DMS 273 (cell line): ENCODE measurements around the gene SSX4.
"Not testable (repeated sequence)": the region's sequence is repeated elsewhere in the genome, so short reads cannot be mapped to it uniquely, and the experiment has no call there.

ENCODE experiments used
- DNase-seq: peaks from one replicate; lab custom pipeline; 2025; ENCODE audit not compliant: unreplicated experiment; lab: John Stamatoyannopoulos, UW

SSX4 gene, protein sequence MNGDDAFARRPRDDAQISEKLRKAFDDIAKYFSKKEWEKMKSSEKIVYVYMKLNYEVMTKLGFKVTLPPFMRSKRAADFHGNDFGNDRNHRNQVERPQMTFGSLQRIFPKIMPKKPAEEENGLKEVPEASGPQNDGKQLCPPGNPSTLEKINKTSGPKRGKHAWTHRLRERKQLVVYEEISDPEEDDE

DNA sequence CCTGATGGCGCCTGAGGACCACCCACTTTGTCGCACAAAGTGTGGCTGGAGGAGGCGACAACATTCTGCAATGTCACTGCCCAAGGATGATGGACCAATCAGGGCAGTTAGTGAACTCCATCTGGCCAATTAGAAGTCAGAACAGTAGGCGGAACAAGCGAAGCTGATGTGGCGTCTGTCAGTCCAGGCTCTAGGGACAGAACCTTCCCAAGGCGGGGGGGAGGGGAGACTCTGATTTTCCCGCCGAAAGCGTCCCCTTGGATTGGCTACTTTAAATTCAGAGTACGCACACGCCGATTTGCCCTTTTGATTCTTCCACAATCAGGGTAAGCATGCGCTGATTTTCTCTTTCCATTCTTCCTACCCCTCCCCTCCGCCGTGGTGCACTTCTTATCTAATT lies at the start of gene SSX4:
SSX4 (plus strand) TSS at position 301 of the 400 bp plus-strand sequence. CDS start 515 bp downstream, outside the sequence.
- not testable (repeated sequence) for DNase-seq

DNA sequence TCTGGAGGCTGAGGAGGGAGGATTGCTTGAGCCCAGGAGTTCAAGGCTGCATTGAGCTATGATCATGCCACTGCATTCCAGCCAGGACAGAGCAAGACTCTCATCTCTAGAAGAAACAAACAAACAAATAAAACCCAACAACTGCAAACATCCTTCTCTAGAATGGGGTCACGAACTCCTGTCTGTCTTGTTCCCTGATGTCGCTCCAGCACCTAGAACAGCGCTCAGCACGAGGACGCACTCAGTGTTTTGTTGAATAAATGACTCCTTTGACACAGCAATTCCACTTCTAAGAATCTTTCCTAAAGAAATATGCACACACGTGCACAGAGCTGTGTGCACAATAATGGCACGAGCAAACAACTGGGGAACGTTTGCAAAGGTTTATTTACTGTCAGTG lies 37.3 kb upstream of the SSX4 start:
- not testable (repeated sequence) for DNase-seq

DNA sequence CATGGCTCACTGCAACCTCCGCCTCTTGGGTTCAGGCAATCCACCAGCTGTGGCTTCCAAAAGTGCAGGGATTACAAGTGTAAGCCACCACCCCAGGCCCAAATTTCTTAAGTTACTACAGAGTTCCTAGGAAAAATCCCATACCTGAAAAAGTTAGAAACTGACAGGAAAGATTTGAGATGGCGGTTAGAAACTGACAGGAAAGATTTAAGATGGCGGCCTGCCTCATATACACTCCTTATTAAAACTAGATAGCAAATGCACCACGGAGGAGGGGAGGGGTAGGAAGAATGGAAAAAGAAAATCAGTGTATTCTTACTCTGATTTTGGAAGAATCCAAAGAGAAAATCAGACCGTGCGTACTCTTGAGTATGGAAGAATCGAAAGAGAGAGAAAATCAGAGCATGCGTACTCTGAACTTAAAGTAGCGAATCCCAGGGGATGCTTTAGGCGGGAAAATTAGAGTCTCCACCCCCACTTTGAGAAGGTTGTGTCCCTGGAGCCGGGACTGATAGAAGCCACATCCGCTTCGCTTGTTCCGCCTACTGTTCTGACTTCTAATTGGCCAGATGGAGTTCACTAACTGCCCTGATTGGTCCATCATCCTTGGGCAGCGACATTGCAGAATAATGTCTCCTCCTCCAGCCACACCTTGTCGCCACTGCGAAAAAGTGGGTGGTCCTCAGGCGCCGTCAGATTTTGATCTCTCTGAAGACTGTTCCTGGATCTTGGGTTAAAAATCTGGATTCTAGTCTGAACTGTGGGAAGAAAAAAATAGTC lies 26.8 kb upstream of the SSX4 start, which contains the start of gene SSX3:
SSX3 (minus strand) TSS at position 389 of the 780 bp plus-strand sequence. CDS start 1,454 bp downstream, outside the sequence.
- not testable (repeated sequence) for DNase-seq

DNA sequence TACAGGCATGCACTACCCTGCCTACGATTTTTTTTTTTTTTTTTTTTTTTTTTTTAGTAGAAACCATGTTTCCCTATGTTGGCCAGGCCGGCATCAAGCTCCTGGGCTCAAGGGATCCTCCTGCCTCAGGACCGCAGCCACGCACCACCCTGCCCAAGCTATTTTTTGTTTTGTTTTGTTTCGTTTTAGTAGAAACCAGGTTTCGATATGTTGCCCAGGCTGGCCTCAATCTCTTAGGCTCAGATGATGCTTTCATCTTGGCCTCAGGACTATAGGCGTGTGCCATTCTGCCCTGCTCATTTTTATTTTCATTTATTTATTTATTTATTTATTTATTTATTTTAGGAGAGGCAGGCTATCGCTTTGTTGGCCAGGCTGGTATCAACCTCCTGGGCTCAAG lies 25.7 kb upstream of the SSX4 start:
- no peak for DNase-seq

DNA sequence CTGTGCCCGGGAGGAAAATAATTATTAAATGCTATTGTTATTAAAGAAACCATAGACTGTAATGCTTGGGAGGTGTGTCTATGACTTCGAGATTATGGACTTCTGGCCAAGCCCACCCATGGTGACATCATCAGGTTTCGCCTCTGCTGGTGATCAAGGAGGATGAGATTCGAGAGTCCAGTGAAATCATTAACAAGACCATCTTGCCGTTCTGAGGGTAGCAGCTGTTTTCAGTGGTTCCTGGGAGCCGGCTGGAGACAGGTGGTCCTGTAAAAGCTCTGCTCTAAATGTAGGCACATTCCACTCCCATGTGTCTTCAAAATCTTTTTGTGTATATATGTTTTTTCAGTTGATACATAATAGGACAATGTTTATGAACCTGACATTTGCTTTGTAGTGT lies 24.1 kb upstream of the SSX4 start:
- peak; percentile 21 for DNase-seq

DNA sequence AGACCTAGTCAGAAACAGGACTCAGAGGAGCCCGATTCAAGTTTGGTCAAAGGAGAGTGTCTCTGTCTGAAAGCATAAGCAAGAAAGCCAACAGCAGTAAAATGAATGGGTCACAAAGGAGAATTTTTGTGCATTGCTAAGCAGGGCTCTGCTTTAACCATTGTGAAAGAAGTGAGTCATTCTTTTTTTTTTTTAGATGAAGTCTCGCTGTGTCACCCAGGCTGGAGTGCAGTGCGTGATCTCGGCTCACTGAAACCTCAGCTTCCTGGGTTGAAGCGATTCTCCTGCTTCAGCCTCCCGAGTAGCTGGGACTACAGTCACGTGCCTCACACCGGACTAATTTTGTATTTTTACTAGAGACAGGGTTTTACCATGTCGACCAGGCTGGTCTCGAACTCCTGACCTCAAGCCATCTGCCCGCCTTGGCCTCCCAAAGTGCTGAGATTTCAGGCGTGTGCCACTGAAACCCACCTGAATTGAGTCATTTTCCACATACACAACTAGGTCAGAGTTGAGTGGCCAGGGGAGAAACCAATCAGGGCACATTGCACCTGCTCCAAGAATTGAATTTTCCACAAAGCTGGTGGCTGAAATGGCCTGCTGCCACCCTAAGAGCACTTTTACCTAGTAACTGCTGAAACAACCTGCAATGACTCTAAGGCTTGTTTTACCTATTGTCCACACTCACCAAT lies 15.5 kb upstream of the SSX4 start:
- DNase-seq, result not testable (repeated sequence)

GRCh38 chrX:48370408-48370807 lies 12.9 kb upstream of the SSX4 start:
- DNase-seq, result not testable (repeated sequence)

- DNase-seq, result not testable (repeated sequence)
Measured at GRCh38 chrX:48396931-48397330, 13.6 kb downstream of the SSX4 start.

DNA sequence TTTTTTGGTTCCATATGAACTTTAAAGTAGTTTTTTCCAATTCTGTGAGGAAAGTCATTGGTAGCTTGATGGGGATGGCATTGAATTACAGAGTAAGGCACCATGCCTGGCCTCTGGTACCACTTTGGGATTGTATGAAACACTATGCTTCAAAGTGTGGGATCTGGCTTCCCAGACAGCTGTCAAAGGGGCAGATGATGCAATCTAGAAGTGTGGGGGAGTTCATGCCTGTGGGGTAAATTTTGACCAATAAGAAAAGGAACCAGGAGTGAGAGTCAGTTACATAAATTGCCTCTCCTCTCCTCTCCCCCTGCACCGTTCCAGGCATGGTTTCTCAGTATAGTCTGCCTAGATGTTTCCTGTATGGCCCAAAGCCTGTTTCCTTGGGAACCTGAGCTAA lies 14.5 kb downstream of the SSX4 start:
- not testable (repeated sequence) for DNase-seq

- not testable (repeated sequence) for DNase-seq
Measured at GRCh38 chrX:48411860-48412259, 28.5 kb downstream of the SSX4 start, which contains the start of gene SSX4B. TSS of gene SSX4B (minus strand) at chrX:48411960. CDS start at chrX:48411372, 588 bp downstream.

DNA sequence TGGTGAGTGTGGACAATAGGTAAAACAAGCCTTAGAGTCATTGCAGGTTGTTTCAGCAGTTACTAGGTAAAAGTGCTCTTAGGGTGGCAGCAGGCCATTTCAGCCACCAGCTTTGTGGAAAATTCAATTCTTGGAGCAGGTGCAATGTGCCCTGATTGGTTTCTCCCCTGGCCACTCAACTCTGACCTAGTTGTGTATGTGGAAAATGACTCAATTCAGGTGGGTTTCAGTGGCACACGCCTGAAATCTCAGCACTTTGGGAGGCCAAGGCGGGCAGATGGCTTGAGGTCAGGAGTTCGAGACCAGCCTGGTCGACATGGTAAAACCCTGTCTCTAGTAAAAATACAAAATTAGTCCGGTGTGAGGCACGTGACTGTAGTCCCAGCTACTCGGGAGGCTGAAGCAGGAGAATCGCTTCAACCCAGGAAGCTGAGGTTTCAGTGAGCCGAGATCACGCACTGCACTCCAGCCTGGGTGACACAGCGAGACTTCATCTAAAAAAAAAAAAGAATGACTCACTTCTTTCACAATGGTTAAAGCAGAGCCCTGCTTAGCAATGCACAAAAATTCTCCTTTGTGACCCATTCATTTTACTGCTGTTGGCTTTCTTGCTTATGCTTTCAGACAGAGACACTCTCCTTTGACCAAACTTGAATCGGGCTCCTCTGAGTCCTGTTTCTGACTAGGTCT lies 43.8 kb downstream of the SSX4 start:
- DNase-seq, result not testable (repeated sequence)

- DNase-seq, result not testable (repeated sequence)
Measured at GRCh38 chrX:48429606-48430005, 46.3 kb downstream of the SSX4 start.

- not testable (repeated sequence) for DNase-seq
Measured at GRCh38 chrX:48430166-48430565, 46.8 kb downstream of the SSX4 start.

- DNase-seq, result not testable (repeated sequence)
Measured at GRCh38 chrX:48433713-48434112, 50.4 kb downstream of the SSX4 start.
